GM12864 (cell line): ENCODE results near the gene MEIOSIN.

ENCODE experiments used
- DNase-seq: peaks from one replicate; pipeline ENCODE4 v3.0.0-alpha.2; 2011; ENCODE audit warnings: low read depth
- H3K4me3 ChIP-seq: 2 replicates; pipeline ENCODE4 v1.5.1; 2011; ENCODE audit warnings: mild to moderate bottlenecking, low read depth, low read length, control low read depth
- CTCF ChIP-seq: IDR thresholded peaks from 2 replicates; pipeline ENCODE4 v1.5.1; 2011; ENCODE audit warnings: low read depth, mild to moderate bottlenecking, moderate library complexity, low read length, control low read depth, inconsistent platforms; ENCODE audit errors: missing control alignments

The MEIOSIN gene

GRCh38 chr19:45762870-45763631 lies 29.8 kb downstream of the MEIOSIN start:
- no peak for DNase-seq
- H3K4me3 ChIP-seq, result no peak overlapping the region
- no peak for TF ChIP-seq CTCF

- DNase-seq, result no peak
- TF ChIP-seq CTCF, result no peak
- no peak overlapping the region for H3K4me3 ChIP-seq
These were observed 30.6 kb downstream of the MEIOSIN start for GRCh38 chr19:45763691-45764294.

GRCh38 chr19:45764475-45764874 lies 31.2 kb downstream of the MEIOSIN start:
- TF ChIP-seq CTCF, result no peak
- no peak overlapping the region for H3K4me3 ChIP-seq
- DNase-seq, result no peak

- no peak for TF ChIP-seq CTCF
- DNase-seq, result no peak
- no peak overlapping the region for H3K4me3 ChIP-seq
These were observed 31.9 kb downstream of the MEIOSIN start for GRCh38 chr19:45764945-45765701.

- no peak overlapping the region for H3K4me3 ChIP-seq
- DNase-seq, result no peak
- no peak for TF ChIP-seq CTCF
These were observed 32.6 kb downstream of the MEIOSIN start for GRCh38 chr19:45765702-45766295.

GRCh38 chr19:45766296-45766868 lies 33.1 kb downstream of the MEIOSIN start:
- no peak for TF ChIP-seq CTCF
- no peak for DNase-seq
- no peak overlapping the region for H3K4me3 ChIP-seq
